ENCODE data around the gene PRAC2. TPM values are rescaled to one million over a fixed set of nuclear protein-coding genes. Genes with fewer than 3 reads are reported as not detected.

The PRAC2 gene
- total RNA-seq, 1 donor from 2014 or later = not detected

DNA sequence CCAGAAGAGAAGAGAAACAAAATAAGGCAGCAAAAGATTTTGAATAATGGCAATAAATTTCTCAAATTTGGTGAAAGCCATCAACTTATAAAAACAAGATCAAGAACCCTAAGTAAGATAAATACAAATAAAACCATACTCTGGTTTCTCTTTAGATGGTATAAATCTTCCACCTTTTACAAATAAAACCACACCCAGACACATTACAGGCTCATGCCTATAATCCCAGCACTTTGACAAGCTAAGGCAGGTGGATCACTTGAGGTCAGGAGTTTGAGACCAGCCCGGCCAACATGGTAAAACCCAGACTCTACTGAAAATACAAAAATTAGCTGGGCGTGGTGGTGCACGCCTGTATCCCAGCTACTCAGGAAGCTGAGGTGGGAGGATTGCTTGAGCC, 50.3 kb downstream of the PRAC2 start:
- Mint-ChIP-seq H3K27ac (ENCODE audit: unreplicated experiment) (no peak overlapping the region), H3K27me3 (ENCODE audit: low read depth, unreplicated experiment) (peaks cover 25% of the 10 kb centered on the region), H3K4me3 (ENCODE audit: unreplicated experiment) (no peak overlapping the region), H3K9me3 (ENCODE audit: unreplicated experiment) (peaks cover 2% of the 10 kb centered on the region), H3K36me3 (ENCODE audit: low read depth, unreplicated experiment) (no peaks in the 10 kb centered on the region), H3K4me1 (ENCODE audit: low read depth, unreplicated experiment) (no peaks in the 10 kb centered on the region)
- Histone ChIP-seq H3K4me2 (ENCODE audit: low read length) (no peak overlapping the region), H2AFZ (ENCODE audit: low read depth, low read length) (no peak overlapping the region), H3K36me3 (ENCODE audit: insufficient read depth, low read length) (no peaks in the 10 kb centered on the region), H3K27ac (ENCODE audit: low read depth, low read length) (no peak overlapping the region), H3K4me3 (ENCODE audit: insufficient read depth, low read depth, low read length) (no peak overlapping the region), H3K9ac (ENCODE audit: low read length) (no peak overlapping the region), H3K27me3 (ENCODE audit: insufficient read depth, low read length) (peaks cover 7% of the 10 kb centered on the region), H3K4me1 (ENCODE audit: insufficient read depth, low read length) (no peaks in the 10 kb centered on the region), H4K20me1 (ENCODE audit: insufficient read depth, low read length) (no peaks in the 10 kb centered on the region), H3K79me2 (ENCODE audit: insufficient read depth, low read length) (no peaks in the 10 kb centered on the region), H3K9me3 (ENCODE audit: insufficient read depth, low read depth, low read length) (no peaks in the 10 kb centered on the region)
- no peak for FAIRE-seq
- no peak for DNase-seq (ENCODE audit: low read depth)
- TF ChIP-seq, protein P1, sequence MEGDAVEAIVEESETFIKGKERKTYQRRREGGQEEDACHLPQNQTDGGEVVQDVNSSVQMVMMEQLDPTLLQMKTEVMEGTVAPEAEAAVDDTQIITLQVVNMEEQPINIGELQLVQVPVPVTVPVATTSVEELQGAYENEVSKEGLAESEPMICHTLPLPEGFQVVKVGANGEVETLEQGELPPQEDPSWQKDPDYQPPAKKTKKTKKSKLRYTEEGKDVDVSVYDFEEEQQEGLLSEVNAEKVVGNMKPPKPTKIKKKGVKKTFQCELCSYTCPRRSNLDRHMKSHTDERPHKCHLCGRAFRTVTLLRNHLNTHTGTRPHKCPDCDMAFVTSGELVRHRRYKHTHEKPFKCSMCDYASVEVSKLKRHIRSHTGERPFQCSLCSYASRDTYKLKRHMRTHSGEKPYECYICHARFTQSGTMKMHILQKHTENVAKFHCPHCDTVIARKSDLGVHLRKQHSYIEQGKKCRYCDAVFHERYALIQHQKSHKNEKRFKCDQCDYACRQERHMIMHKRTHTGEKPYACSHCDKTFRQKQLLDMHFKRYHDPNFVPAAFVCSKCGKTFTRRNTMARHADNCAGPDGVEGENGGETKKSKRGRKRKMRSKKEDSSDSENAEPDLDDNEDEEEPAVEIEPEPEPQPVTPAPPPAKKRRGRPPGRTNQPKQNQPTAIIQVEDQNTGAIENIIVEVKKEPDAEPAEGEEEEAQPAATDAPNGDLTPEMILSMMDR (IDR thresholded peaks at IDR 0.05; ENCODE audit: insufficient read depth, low read depth, low read length) = no peak
- TF ChIP-seq EZH2 (IDR thresholded peaks at IDR 0.05; ENCODE audit: insufficient read depth, low read length) = no peak

Small RNA genes within 50 kb of the gene (microRNA-seq; reads per million reads assigned to microRNA genes)
- not detected for gene MIR3185

Other genes with a start within 250 kb of the PRAC2 start
- not detected in 2 replicates for gene HOXB1, start 192.2 kb upstream of the PRAC2 start, total RNA-seq
- gene HOXB2, start 178.1 kb upstream of the PRAC2 start, total RNA-seq = 0.41 and 1.8 TPM in 2 replicates
- not detected in 2 replicates for gene HOXB4, start 144.8 kb upstream of the PRAC2 start, total RNA-seq
- not detected in 2 replicates for gene HOXB3, start 132.9 kb upstream of the PRAC2 start, total RNA-seq
- gene HOXB5, start 129.4 kb upstream of the PRAC2 start, total RNA-seq = not detected in 2 replicates
- gene HOXB6, start 118.2 kb upstream of the PRAC2 start, total RNA-seq = not detected in 2 replicates
- gene HOXB7, start 112.2 kb upstream of the PRAC2 start, total RNA-seq = not detected in 2 replicates
- not detected in 2 replicates for gene HOXB8, start 107.9 kb upstream of the PRAC2 start, total RNA-seq
- 0.10 and 0.11 TPM in 2 replicates for gene HOXB9, start 96.8 kb upstream of the PRAC2 start, total RNA-seq
- gene PRAC1, start 667 bp upstream of the PRAC2 start, total RNA-seq = not detected in 2 replicates
- not detected in 2 replicates for gene HOXB13, start 5.6 kb downstream of the PRAC2 start, total RNA-seq
- gene TTLL6, start 94.0 kb downstream of the PRAC2 start, total RNA-seq = not detected in 2 replicates
- gene CALCOCO2, start 107.8 kb downstream of the PRAC2 start, total RNA-seq = 72.9 and 73.8 TPM in 2 replicates
- gene ATP5MC1, start 169.6 kb downstream of the PRAC2 start, total RNA-seq = 52.0 and 55.8 TPM in 2 replicates
- gene UBE2Z, start 185.2 kb downstream of the PRAC2 start, total RNA-seq = 102 and 103 TPM in 2 replicates
- 162 and 168 TPM in 2 replicates for gene SNF8, start 221.7 kb downstream of the PRAC2 start, total RNA-seq
- not detected in 2 replicates for gene GIP, start 245.4 kb downstream of the PRAC2 start, total RNA-seq

Data from astrocyte (in vitro differentiated cells and primary cell).